ENCODE measurements around the gene METTL25.

GRCh38 chr12:82519510-82519909, 161.2 kb downstream of the METTL25 start:
- TF ChIP-seq TAF1 (IDR thresholded peaks at IDR 0.05; ENCODE audit: borderline replicate concordance, low read depth, low read length) (no peak), EZH2phosphoT487 (IDR thresholded peaks at IDR 0.05; ENCODE audit: borderline replicate concordance, low read depth) (no peak), RAD21 (IDR thresholded peaks at IDR 0.05; ENCODE audit: low read length) (no peak), MEF2A (IDR thresholded peaks at IDR 0.05; ENCODE audit: borderline replicate concordance, low read depth) (no peak), CTCF (IDR thresholded peaks at IDR 0.05) (no peak), POLR2AphosphoS5 (IDR thresholded peaks at IDR 0.05; ENCODE audit: low read depth, low read length) (no peak), CHD2 (IDR thresholded peaks at IDR 0.05; ENCODE audit: low read length, partially characterized antibody) (no peak), RCOR1 (IDR thresholded peaks at IDR 0.05; ENCODE audit: low read length) (no peak), NFIC (IDR thresholded peaks at IDR 0.05; ENCODE audit: borderline replicate concordance) (no peak), USF2 (IDR thresholded peaks at IDR 0.05; ENCODE audit: borderline replicate concordance, low read depth, low read length) (no peak), RFX5 (IDR thresholded peaks at IDR 0.05; ENCODE audit: low read length) (no peak), PBX3 (IDR thresholded peaks at IDR 0.05) (no peak), FOXM1 (IDR thresholded peaks at IDR 0.05; ENCODE audit: low read depth) (no peak), FOSL2 (IDR thresholded peaks at IDR 0.05; ENCODE audit: borderline replicate concordance, low read depth) (no peak)

Measured in SK-N-SH (cell line).